Hepatocyte (in vitro differentiated cells): ENCODE measurements around the gene B3GNT9.

ENCODE experiments used
- CTCF ChIP-seq: fragments of 200-600 bp; sonication (generic); IDR thresholded peaks from 2 replicates; pipeline ENCODE4 v1.5.1; 2016; ENCODE audit warnings: antibody characterized with exemption, mild to moderate bottlenecking; ENCODE audit not compliant: poor library complexity
- EZH2 ChIP-seq: fragments of 200-600 bp; sonication (generic); IDR thresholded peaks from 2 replicates; pipeline ENCODE4 v1.6.1; 2016; ENCODE audit warnings: antibody characterized with exemption, mild to moderate bottlenecking, borderline replicate concordance

GRCh38 chr16:67155295-67156142, 4.7 kb upstream of the B3GNT9 start:
- peak; percentile 78 for TF ChIP-seq CTCF
- TF ChIP-seq EZH2, result no peak
